ENCODE results near the gene MIA3. TPM values are rescaled to one million over a fixed set of nuclear protein-coding genes. Genes with fewer than 3 reads are reported as not detected.
A peak's percentile ranks its signal among the peaks of the same experiment; 100 is the strongest.

Gene MIA3
- total RNA-seq, 1 donor from 2014 or later: 56.5 TPM

DNA sequence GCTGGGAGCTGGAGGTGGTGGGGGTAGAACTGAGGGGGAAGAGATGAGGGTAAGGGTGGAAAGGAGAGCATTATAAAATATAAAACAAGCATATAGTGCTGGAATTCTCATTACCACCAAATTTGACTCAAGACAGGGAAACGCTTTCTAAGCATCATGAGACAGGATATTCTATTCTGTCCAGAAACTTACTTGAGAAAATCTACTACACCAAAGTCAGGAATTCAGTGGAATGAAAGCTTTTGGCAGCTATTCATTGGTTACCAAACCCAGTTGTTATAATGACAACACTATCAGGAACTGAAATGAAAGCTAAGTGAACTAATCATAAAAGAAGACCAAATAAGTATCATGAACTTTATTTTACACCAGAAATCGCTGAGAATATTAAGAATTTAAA, 79.9 kb downstream of the MIA3 start:
- TF ChIP-seq, protein P1, sequence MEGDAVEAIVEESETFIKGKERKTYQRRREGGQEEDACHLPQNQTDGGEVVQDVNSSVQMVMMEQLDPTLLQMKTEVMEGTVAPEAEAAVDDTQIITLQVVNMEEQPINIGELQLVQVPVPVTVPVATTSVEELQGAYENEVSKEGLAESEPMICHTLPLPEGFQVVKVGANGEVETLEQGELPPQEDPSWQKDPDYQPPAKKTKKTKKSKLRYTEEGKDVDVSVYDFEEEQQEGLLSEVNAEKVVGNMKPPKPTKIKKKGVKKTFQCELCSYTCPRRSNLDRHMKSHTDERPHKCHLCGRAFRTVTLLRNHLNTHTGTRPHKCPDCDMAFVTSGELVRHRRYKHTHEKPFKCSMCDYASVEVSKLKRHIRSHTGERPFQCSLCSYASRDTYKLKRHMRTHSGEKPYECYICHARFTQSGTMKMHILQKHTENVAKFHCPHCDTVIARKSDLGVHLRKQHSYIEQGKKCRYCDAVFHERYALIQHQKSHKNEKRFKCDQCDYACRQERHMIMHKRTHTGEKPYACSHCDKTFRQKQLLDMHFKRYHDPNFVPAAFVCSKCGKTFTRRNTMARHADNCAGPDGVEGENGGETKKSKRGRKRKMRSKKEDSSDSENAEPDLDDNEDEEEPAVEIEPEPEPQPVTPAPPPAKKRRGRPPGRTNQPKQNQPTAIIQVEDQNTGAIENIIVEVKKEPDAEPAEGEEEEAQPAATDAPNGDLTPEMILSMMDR (conservative IDR thresholded peaks at IDR 0.05): no peak
- H3K36me3 Mint-ChIP-seq (ENCODE audit: low read depth): peaks cover 12% of the 10 kb centered on the region
- H3K27ac Mint-ChIP-seq (ENCODE audit: unreplicated experiment): no peak overlapping the region
- no peak for DNase-seq (ENCODE audit: low read depth, low spot score)
- no peaks in the 10 kb centered on the region for H3K9me3 Mint-ChIP-seq
- H3K27me3 Mint-ChIP-seq (ENCODE audit: low read depth): no peaks in the 10 kb centered on the region
- no peaks in the 10 kb centered on the region for H3K4me1 Mint-ChIP-seq
- H3K4me3 Mint-ChIP-seq: no peak overlapping the region

DNA sequence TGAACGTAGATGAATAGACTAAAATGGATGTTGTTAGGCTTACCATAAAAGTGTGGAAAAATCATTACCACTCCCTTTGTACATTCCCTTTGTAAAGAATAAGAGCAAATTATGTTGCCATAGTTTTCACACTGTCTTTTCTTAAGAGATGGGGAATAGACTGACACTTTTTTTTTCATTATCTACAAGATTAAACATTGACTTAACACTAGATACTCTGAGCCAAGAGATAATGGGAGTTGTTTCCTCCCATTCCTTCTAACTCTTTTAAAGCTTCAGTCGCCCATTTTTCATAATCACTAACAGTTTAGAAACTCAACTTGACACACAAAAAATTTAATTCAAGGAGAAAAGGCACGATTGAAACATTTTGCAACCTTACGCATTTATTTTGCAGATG, 84.3 kb downstream of the MIA3 start:
- Mint-ChIP-seq H3K9me3 (peaks cover 14% of the 10 kb centered on the region), H3K4me1 (no peaks in the 10 kb centered on the region), H3K27ac (ENCODE audit: unreplicated experiment) (no peak overlapping the region), H3K36me3 (ENCODE audit: low read depth) (peaks cover 38% of the 10 kb centered on the region), H3K27me3 (ENCODE audit: low read depth) (no peaks in the 10 kb centered on the region), H3K4me3 (no peak overlapping the region)
- TF ChIP-seq, protein P1 (conservative IDR thresholded peaks at IDR 0.05): no peak
- DNase-seq (ENCODE audit: low read depth, low spot score): no peak

DNA sequence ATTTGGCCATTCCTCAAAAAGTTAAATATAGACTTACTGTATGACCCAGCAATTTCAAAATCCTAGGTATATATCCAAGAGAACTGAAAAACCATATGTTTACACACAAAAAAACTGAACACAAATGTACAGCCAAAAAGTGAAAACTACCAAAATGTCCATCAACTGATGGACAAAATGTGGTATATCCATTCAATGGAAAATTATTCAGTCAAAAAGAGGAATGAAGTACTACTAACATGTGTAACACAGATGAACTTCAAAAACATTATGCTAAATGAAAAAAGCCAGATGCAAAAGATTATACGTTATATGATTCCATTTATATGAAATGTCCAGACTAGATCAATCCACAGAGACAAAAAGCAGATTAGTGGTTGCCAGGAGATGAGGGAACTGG, 86.4 kb downstream of the MIA3 start:
- H3K4me3 Mint-ChIP-seq: no peak overlapping the region
- TF ChIP-seq, protein P1 (conservative IDR thresholded peaks at IDR 0.05): no peak
- peaks cover 14% of the 10 kb centered on the region for H3K9me3 Mint-ChIP-seq
- H3K27ac Mint-ChIP-seq (ENCODE audit: unreplicated experiment): no peak overlapping the region
- no peak for DNase-seq (ENCODE audit: low read depth, low spot score)
- H3K27me3 Mint-ChIP-seq (ENCODE audit: low read depth): no peaks in the 10 kb centered on the region
- H3K4me1 Mint-ChIP-seq: peaks cover 4% of the 10 kb centered on the region
- peaks cover 41% of the 10 kb centered on the region for H3K36me3 Mint-ChIP-seq (ENCODE audit: low read depth)

DNA sequence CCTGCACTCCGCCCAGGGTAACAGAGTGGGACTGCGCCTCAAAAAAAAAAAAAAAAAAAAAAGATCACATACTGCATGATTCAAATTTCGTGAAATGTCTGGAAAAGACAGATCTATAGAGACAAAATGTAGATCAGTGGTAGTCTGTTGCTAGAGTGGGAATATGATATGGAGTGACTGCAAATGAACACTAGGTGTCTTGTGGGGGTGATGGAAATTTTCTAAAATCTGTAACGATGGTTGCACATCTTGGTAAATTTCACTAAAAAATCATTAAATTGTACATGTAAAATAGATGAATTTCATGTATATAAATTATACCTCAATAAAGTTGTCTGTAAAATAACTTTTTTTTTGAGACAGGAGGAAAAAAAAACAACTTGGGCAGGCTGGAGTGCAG, 88.9 kb downstream of the MIA3 start:
- TF ChIP-seq, protein P1 (conservative IDR thresholded peaks at IDR 0.05): peak; percentile 44
- peaks cover 25% of the 10 kb centered on the region for H3K4me1 Mint-ChIP-seq
- peaks cover 36% of the 10 kb centered on the region for H3K36me3 Mint-ChIP-seq (ENCODE audit: low read depth)
- no peak overlapping the region for H3K27ac Mint-ChIP-seq (ENCODE audit: unreplicated experiment)
- DNase-seq (ENCODE audit: low read depth, low spot score): no peak
- H3K27me3 Mint-ChIP-seq (ENCODE audit: low read depth): no peaks in the 10 kb centered on the region
- H3K4me3 Mint-ChIP-seq: peak overlapping the region; percentile 45
- peaks cover 14% of the 10 kb centered on the region for H3K9me3 Mint-ChIP-seq

DNA sequence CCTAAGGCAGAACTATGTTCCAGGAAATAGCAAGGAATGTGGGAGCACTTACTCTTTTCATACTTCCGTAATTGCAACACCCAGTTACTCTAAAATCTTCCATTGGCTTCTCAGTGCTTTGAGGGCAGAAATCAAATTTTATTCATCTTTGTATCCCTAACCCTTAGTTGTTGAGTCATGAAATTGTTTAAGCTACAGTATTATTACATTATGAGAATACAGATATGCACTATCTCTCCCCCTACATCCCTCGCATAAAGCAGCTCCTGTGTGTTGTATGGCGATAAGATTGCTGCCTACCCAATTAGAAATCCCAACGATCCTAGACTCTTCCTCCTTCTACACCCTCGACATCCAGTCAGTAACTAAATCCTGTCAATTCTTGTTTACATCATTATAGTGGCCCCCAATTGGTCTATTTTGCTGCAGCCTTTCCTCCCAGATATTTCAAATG, 91.8 kb downstream of the MIA3 start:
- peak overlapping the region; percentile 97 for H3K4me3 Mint-ChIP-seq
- peaks cover 24% of the 10 kb centered on the region for H3K36me3 Mint-ChIP-seq (ENCODE audit: low read depth)
- TF ChIP-seq, protein P1 (conservative IDR thresholded peaks at IDR 0.05): no peak
- H3K27ac Mint-ChIP-seq (ENCODE audit: unreplicated experiment): no peak overlapping the region
- H3K4me1 Mint-ChIP-seq: peaks cover 32% of the 10 kb centered on the region
- DNase-seq (ENCODE audit: low read depth, low spot score): no peak
- H3K9me3 Mint-ChIP-seq: peaks cover 8% of the 10 kb centered on the region
- no peaks in the 10 kb centered on the region for H3K27me3 Mint-ChIP-seq (ENCODE audit: low read depth)

All from neural crest cell (in vitro differentiated cells).